Measurements from ENCODE around the gene PDE4D.

- TF ChIP-seq CTCF (conservative IDR thresholded peaks at IDR 0.05; ENCODE audit: low read length) = no peak
- TF ChIP-seq EZH2phosphoT487 (IDR thresholded peaks at IDR 0.05; ENCODE audit: borderline replicate concordance, low read depth, low read length) = no peak
Measured at GRCh38 chr5:58932057-58932612, 961.4 kb downstream of the PDE4D start.
